Measurements from ENCODE around the gene PRKCE. TPM values are rescaled to one million over a fixed set of nuclear protein-coding genes. Genes with fewer than 3 reads are reported as not detected.

PRKCE gene
- total RNA-seq, 4 donors from 2014 or later, result 20.0 to 29.7 (median 25.2) TPM

DNA sequence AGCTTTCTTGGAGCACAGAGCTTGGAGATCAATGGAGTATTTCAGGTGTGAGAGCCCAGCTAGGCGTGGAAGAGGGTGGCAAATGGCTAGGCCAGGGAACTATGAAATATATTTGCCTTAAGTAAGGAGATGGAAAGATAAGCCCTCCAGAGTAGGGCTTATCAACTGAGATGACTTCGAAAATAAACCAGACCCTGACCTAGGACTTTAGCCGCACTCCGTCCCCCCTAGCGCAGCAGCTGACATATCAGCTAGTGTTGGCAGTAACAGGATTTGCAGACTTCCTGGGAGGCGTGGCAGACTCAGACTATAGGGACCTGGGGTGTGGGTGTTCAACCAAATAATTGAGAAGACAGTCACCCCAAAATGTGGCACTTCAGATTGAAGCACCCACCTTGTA, 518.0 kb downstream of the PRKCE start:
- DNase-seq, result no peak
- no peaks in the 10 kb centered on the region for H3K9me3 ChIP-seq
- TF ChIP-seq, protein P1, sequence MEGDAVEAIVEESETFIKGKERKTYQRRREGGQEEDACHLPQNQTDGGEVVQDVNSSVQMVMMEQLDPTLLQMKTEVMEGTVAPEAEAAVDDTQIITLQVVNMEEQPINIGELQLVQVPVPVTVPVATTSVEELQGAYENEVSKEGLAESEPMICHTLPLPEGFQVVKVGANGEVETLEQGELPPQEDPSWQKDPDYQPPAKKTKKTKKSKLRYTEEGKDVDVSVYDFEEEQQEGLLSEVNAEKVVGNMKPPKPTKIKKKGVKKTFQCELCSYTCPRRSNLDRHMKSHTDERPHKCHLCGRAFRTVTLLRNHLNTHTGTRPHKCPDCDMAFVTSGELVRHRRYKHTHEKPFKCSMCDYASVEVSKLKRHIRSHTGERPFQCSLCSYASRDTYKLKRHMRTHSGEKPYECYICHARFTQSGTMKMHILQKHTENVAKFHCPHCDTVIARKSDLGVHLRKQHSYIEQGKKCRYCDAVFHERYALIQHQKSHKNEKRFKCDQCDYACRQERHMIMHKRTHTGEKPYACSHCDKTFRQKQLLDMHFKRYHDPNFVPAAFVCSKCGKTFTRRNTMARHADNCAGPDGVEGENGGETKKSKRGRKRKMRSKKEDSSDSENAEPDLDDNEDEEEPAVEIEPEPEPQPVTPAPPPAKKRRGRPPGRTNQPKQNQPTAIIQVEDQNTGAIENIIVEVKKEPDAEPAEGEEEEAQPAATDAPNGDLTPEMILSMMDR (IDR thresholded peaks at IDR 0.05), result no peak
- no peak for TF ChIP-seq POLR2A (IDR thresholded peaks at IDR 0.05)

GRCh38 chr2:46170026-46170425, 518.6 kb downstream of the PRKCE start:
- Histone ChIP-seq H3K4me3 (no peak overlapping the region), H3K27ac (no peak overlapping the region), H3K4me1 (no peaks in the 10 kb centered on the region), H3K9me3 (no peaks in the 10 kb centered on the region), H3K36me3 (no peaks in the 10 kb centered on the region), H3K27me3 (no peaks in the 10 kb centered on the region)
- no peak for TF ChIP-seq POLR2A (IDR thresholded peaks at IDR 0.05)
- TF ChIP-seq, protein P1 (IDR thresholded peaks at IDR 0.05), result no peak
- no peak for DNase-seq

More for the DNA sequence above, 518.0 kb downstream of the PRKCE start:
- Histone ChIP-seq H3K4me3 (no peak overlapping the region), H3K4me1 (peaks cover 0 to 5% (median 0%) of the 10 kb centered on the region in 4 donors), H3K27ac (no peak overlapping the region), H3K27me3 (no peaks in the 10 kb centered on the region), H3K36me3 (no peaks in the 10 kb centered on the region)

DNA sequence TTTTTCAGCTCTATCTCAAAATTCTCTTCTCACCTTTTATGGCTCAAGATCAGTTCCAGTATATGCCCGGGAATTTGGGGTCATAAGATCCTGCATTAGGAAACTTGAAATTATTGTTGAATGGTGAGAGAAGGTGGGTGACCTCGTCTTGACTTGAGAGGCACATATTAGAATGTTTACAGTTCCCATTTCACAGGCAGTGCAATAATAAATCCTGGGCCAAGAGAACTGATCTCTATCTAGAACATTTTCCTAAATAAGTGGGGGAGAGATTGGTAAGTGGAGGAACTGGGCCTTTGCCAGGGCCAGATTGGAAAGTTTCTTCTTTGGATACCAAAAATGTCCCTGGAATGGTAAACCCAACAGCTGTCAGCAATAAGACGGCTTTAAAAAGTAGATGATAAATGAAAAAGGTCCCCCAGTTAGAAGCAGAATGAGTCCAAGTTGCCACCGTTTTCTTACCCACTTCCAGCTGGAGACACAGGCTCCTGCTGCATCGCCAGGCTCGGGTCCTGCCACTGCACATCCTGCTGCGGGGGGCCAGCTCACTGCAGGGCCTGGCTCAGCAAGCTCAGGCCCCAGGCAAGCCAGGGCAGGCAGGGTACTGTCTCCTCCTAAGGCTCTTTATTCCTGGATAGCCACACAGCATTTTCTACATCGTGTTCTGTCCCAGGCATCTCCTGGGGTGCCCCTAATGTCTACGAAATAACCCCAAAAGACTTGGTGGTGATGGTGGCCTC, 519.3 kb downstream of the PRKCE start:
- no peaks in the 10 kb centered on the region for H3K36me3 ChIP-seq
- H3K27ac ChIP-seq, result no peak overlapping the region
- no peaks in the 10 kb centered on the region for H3K9me3 ChIP-seq
- DNase-seq, result no peak
- TF ChIP-seq, protein P1 (IDR thresholded peaks at IDR 0.05), result no peak
- TF ChIP-seq POLR2A (IDR thresholded peaks at IDR 0.05), result no peak
- H3K4me1 ChIP-seq, result no peaks in the 10 kb centered on the region
- H3K27me3 ChIP-seq, result no peaks in the 10 kb centered on the region
- no peak overlapping the region for H3K4me3 ChIP-seq

DNA sequence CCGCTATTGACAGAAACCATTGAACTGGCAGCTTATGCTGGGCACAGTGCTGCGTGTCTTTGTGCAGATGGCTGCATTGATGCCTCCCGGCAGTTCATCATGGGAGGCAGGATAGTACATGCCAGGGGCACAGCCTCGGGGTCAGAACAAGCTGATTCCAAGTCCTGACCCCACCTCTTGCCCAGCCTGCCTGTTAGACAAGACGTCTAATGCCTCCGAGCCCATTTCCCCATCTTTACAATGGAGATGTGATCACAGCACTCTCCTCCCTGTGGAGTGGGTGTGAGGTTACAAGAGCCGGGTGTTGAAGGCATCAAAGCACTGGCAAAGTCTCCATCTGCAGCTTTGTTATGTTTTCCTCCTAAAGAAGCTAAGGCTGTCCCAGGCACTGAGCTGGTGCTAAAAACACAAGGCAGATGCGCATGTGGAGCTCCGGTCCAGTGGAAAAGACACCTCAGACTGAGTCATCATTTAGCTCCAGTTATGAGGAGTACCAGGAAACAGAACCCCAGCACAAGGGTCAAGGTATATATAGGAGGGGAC, 520.0 kb downstream of the PRKCE start:
- no peak for DNase-seq
- Histone ChIP-seq H3K4me3 (no peak overlapping the region), H3K27me3 (no peaks in the 10 kb centered on the region), H3K36me3 (no peaks in the 10 kb centered on the region), H3K27ac (no peak overlapping the region), H3K9me3 (no peaks in the 10 kb centered on the region), H3K4me1 (no peaks in the 10 kb centered on the region)
- TF ChIP-seq, protein P1 (IDR thresholded peaks at IDR 0.05), result no peak
- no peak for TF ChIP-seq POLR2A (IDR thresholded peaks at IDR 0.05)

DNA sequence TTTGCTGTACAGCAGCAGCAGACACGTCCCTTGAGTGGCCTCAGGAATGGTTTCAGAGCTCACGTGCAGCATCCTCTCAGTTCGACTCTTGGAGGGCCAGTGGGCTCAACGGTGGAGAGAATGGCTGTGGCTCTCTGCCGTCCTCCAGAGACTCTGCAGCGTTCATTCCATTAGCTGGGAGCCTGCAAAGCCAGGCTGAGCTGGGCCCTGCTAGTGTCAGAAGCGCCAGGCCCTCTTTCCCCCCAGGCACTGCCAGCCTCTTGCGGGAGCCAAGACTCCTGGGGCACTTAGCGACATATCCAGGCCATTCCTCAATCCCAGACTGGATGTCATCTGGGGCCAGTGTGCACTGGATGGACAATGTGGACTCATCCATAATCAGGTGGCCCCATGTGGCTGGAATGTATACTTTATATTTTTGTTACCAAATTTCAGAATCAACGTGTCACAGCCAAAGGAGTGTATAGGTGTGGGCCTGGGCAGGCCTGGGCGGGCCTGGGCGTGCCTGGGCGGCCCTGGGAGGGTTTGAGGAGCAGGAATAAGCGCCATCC, 520.6 kb downstream of the PRKCE start:
- TF ChIP-seq, protein P1 (IDR thresholded peaks at IDR 0.05), result no peak
- no peak for TF ChIP-seq POLR2A (IDR thresholded peaks at IDR 0.05)
- H3K9me3 ChIP-seq, result no peaks in the 10 kb centered on the region
- no peaks in the 10 kb centered on the region for H3K4me1 ChIP-seq
- no peak for DNase-seq
- H3K36me3 ChIP-seq, result no peaks in the 10 kb centered on the region
- no peak overlapping the region for H3K27ac ChIP-seq
- H3K27me3 ChIP-seq, result no peaks in the 10 kb centered on the region
- no peak overlapping the region for H3K4me3 ChIP-seq
